HepG2 (cell line): Measurements from ENCODE around the gene CENPK. TPM values are rescaled to one million over a fixed set of nuclear protein-coding genes. Genes with fewer than 3 reads are reported as not detected.

Source experiments
- BHLHE40 ChIP-seq: IDR thresholded peaks from 2 replicates; pipeline ENCODE4 v1.6.1; 2011; ENCODE audit warnings: low read length, improper control_type of control experiment
- CREBL2 ChIP-seq: sonication (generic); formaldehyde crosslinking; IDR thresholded peaks from 2 replicates; pipeline ENCODE4 v1.8.1; 2023; ENCODE audit warnings: missing genetic modification reagents, mild to moderate bottlenecking, borderline replicate concordance
- DMAP1 ChIP-seq: IDR thresholded peaks from 2 replicates; pipeline ENCODE4 v1.6.1; 2016
- DPF2 ChIP-seq: sonication (generic); formaldehyde crosslinking; IDR thresholded peaks from 2 replicates; pipeline ENCODE4 v1.4.0; 2020; ENCODE audit warnings: mild to moderate bottlenecking, low read depth, missing genetic modification reagents, borderline replicate concordance
- FOXA1 ChIP-seq, 2 experiments: fragments of 450-650 bp in 1 of 2; sonication (generic) in 1 of 2; formaldehyde crosslinking in 1 of 2; IDR thresholded peaks; 2 replicates each; pipeline versions ENCODE4 v1.4.0 to v1.6.1; 2016 to 2020; ENCODE audit warnings: missing genetic modification reagents in 1 of 2
- FOXM1 ChIP-seq: sonication (generic); formaldehyde crosslinking; IDR thresholded peaks from 2 replicates; pipeline ENCODE4 v1.5.0; 2020; ENCODE audit warnings: missing genetic modification reagents
- HNRNPLL ChIP-seq: fragments of 200-400 bp; formaldehyde crosslinking; IDR thresholded peaks from 2 replicates; pipeline ENCODE4 v1.6.1; 2017; ENCODE audit warnings: mild to moderate bottlenecking, low read depth, low read length; ENCODE audit not compliant: poor library complexity, severe bottlenecking
- NKX3-1 ChIP-seq: sonication (generic); formaldehyde crosslinking; IDR thresholded peaks from 2 replicates; pipeline ENCODE4 v1.5.0; 2020; ENCODE audit warnings: missing genetic modification reagents
- NR1H2 ChIP-seq: sonication (generic); formaldehyde crosslinking; IDR thresholded peaks from 2 replicates; pipeline ENCODE4 v1.8.1; 2022; ENCODE audit warnings: low read depth, missing genetic modification reagents, borderline replicate concordance
- SATB2 ChIP-seq: sonication (generic); formaldehyde crosslinking; IDR thresholded peaks from 2 replicates; pipeline ENCODE4 v1.5.0; 2020; ENCODE audit warnings: missing genetic modification reagents
- TARDBP ChIP-seq: sonication (generic); formaldehyde crosslinking; IDR thresholded peaks from 2 replicates; pipeline ENCODE4 v1.8.0; 2022; ENCODE audit warnings: mild to moderate bottlenecking, missing genetic modification reagents
- TRIM24 ChIP-seq: sonication (generic); formaldehyde crosslinking; IDR thresholded peaks from 2 replicates; pipeline ENCODE4 v1.8.0; 2022; ENCODE audit warnings: mild to moderate bottlenecking, missing genetic modification reagents
- ZNF180 ChIP-seq: sonication (generic); formaldehyde crosslinking; IDR thresholded peaks from 2 replicates; pipeline ENCODE4 v1.4.0; 2020; ENCODE audit warnings: low read depth, missing genetic modification reagents, borderline replicate concordance
- ZNF296 ChIP-seq: sonication (generic); formaldehyde crosslinking; conservative IDR thresholded peaks from 2 replicates; pipeline ENCODE4 v1.5.0; 2020; ENCODE audit warnings: mild to moderate bottlenecking, missing genetic modification reagents
- ZNF567 ChIP-seq: sonication (generic); formaldehyde crosslinking; IDR thresholded peaks from 2 replicates; pipeline ENCODE4 v1.8.1; 2023; ENCODE audit warnings: mild to moderate bottlenecking, missing genetic modification reagents, borderline replicate concordance
- ZNF570 ChIP-seq: sonication (generic); formaldehyde crosslinking; IDR thresholded peaks from 2 replicates; pipeline ENCODE4 v1.4.0; 2020; ENCODE audit warnings: mild to moderate bottlenecking, missing genetic modification reagents, borderline replicate concordance
- ZNF614 ChIP-seq: IDR thresholded peaks from 2 replicates; pipeline ENCODE4 v1.6.1; 2018; ENCODE audit warnings: missing biosample characterization, missing genetic modification reagents, inconsistent platforms, borderline replicate concordance
- ZNF713 ChIP-seq: sonication (generic); formaldehyde crosslinking; IDR thresholded peaks from 2 replicates; pipeline ENCODE4 v1.4.0; 2020; ENCODE audit warnings: mild to moderate bottlenecking, missing genetic modification reagents
- ZNF724P ChIP-seq: sonication (generic); formaldehyde crosslinking; IDR thresholded peaks from 2 replicates; pipeline ENCODE4 v1.8.0; 2022; ENCODE audit warnings: missing genetic modification reagents, borderline replicate concordance
- ZNF792 ChIP-seq: IDR thresholded peaks from 2 replicates; pipeline ENCODE4 v1.6.1; 2016
- ZSCAN30 ChIP-seq: sonication (generic); formaldehyde crosslinking; IDR thresholded peaks from 2 replicates; pipeline ENCODE4 v1.5.0; 2020; ENCODE audit warnings: mild to moderate bottlenecking, missing genetic modification reagents
- polyA plus RNA-seq, 8 experiments: library from polyadenylated mRNA; depleted of rRNA in 3 of 8; stranded (reverse) in 7 of 8; unstranded in 1 of 8; fragments of >200 nt; fragmentation: Illumina TruSeq in 4 of 8; extraction: Trizol in 4 of 8; gene quantifications; 2 replicates each; pipeline versions ENCODE4 v1.2.1 to v1.2.3, GENCODE V29; 2011 to 2016; ENCODE audit warnings: low read depth in 4 of 8, missing spikeins in 1 of 8, mixed read lengths in 1 of 8; ENCODE audit not compliant: insufficient read depth in 1 of 8
- total RNA-seq, 5 experiments: library from RNA; depleted of rRNA; stranded (reverse); fragments of >200 nt; fragmentation: Illumina TruSeq; extraction: Trizol; gene quantifications; 2 replicates each; pipeline ENCODE4 v1.2.3, GENCODE V29; 2016; ENCODE audit warnings: low read depth in 1 of 5
- TF ChIP-seq, protein P1 (sequence below): sonication (generic); formaldehyde crosslinking; conservative IDR thresholded peaks from 2 replicates; pipeline ENCODE4 v1.8.0; 2022; ENCODE audit warnings: mild to moderate bottlenecking, moderate library complexity, missing genetic modification reagents
- TF ChIP-seq, protein P2 (sequence below): sonication (generic); formaldehyde crosslinking; IDR thresholded peaks from 2 replicates; pipeline ENCODE4 v1.5.0; 2020; ENCODE audit warnings: mild to moderate bottlenecking, missing genetic modification reagents, moderate library complexity
- TF ChIP-seq, protein P3 (sequence below): IDR thresholded peaks from 2 replicates; pipeline ENCODE4 v1.6.1; 2016

Gene CENPK
- total and polyA plus RNA-seq, 2 of the 13 experiments (the other 11 are each of a cell fraction or from before 2014, with no cell fraction given): 14.3 to 54.4 TPM

- TF ChIP-seq, protein P1, sequence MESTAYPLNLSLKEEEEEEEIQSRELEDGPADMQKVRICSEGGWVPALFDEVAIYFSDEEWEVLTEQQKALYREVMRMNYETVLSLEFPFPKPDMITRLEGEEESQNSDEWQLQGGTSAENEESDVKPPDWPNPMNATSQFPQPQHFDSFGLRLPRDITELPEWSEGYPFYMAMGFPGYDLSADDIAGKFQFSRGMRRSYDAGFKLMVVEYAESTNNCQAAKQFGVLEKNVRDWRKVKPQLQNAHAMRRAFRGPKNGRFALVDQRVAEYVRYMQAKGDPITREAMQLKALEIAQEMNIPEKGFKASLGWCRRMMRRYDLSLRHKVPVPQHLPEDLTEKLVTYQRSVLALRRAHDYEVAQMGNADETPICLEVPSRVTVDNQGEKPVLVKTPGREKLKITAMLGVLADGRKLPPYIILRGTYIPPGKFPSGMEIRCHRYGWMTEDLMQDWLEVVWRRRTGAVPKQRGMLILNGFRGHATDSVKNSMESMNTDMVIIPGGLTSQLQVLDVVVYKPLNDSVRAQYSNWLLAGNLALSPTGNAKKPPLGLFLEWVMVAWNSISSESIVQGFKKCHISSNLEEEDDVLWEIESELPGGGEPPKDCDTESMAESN (CRISPR knock-in tag): peak; percentile 91
- no peak for TF ChIP-seq ZNF570 (CRISPR knock-in tag)
- TF ChIP-seq ZNF180 (CRISPR knock-in tag): no peak
- TF ChIP-seq CREBL2 (CRISPR knock-in tag): no peak
- no peak for TF ChIP-seq NR1H2 (CRISPR knock-in tag)
- no peak; the same call in 1 of the 2 replicates for TF ChIP-seq ZNF567
- TF ChIP-seq NKX3-1 (CRISPR knock-in tag): peak; percentile 66; the same call in 1 of the 2 replicates
- peak; percentile 67; the same call in 1 of the 2 replicates for TF ChIP-seq ZNF724P (CRISPR knock-in tag)
- no peak; the same call in 1 of the 2 replicates for TF ChIP-seq DMAP1
- no peak for TF ChIP-seq ZNF713 (CRISPR knock-in tag)
- TF ChIP-seq ZNF614 (CRISPR knock-in tag): peak; percentile 27; the same call in 1 of the 2 replicates
- no peak; the same call in none of the 2 replicates for TF ChIP-seq ZNF792 (CRISPR knock-in tag)
- TF ChIP-seq, protein P2, sequence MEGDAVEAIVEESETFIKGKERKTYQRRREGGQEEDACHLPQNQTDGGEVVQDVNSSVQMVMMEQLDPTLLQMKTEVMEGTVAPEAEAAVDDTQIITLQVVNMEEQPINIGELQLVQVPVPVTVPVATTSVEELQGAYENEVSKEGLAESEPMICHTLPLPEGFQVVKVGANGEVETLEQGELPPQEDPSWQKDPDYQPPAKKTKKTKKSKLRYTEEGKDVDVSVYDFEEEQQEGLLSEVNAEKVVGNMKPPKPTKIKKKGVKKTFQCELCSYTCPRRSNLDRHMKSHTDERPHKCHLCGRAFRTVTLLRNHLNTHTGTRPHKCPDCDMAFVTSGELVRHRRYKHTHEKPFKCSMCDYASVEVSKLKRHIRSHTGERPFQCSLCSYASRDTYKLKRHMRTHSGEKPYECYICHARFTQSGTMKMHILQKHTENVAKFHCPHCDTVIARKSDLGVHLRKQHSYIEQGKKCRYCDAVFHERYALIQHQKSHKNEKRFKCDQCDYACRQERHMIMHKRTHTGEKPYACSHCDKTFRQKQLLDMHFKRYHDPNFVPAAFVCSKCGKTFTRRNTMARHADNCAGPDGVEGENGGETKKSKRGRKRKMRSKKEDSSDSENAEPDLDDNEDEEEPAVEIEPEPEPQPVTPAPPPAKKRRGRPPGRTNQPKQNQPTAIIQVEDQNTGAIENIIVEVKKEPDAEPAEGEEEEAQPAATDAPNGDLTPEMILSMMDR (CRISPR knock-in tag): no peak
- TF ChIP-seq, protein P3, sequence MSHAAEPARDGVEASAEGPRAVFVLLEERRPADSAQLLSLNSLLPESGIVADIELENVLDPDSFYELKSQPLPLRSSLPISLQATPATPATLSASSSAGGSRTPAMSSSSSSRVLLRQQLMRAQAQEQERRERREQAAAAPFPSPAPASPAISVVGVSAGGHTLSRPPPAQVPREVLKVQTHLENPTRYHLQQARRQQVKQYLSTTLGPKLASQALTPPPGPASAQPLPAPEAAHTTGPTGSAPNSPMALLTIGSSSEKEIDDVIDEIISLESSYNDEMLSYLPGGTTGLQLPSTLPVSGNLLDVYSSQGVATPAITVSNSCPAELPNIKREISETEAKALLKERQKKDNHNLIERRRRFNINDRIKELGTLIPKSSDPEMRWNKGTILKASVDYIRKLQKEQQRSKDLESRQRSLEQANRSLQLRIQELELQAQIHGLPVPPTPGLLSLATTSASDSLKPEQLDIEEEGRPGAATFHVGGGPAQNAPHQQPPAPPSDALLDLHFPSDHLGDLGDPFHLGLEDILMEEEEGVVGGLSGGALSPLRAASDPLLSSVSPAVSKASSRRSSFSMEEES (CRISPR knock-in tag): no peak
- no peak for TF ChIP-seq TRIM24 (CRISPR knock-in tag)
- TF ChIP-seq ZSCAN30 (CRISPR knock-in tag): 0 out of 2 replicates have a peak, but pooled peaks have one; percentile 86
- TF ChIP-seq BHLHE40: no peak
- no peak for TF ChIP-seq FOXA1 (IDR thresholded peaks at IDR 0.05)
- no peak for TF ChIP-seq FOXA1 (CRISPR knock-in tag; IDR thresholded peaks at IDR 0.05)
- TF ChIP-seq ZNF296: no peak
- peak; percentile 97 for TF ChIP-seq HNRNPLL
- peak; percentile 49; the same call in 1 of the 2 replicates for TF ChIP-seq TARDBP
- no peak for TF ChIP-seq DPF2 (CRISPR knock-in tag)
- TF ChIP-seq FOXM1 (CRISPR knock-in tag): no peak
- 0 out of 2 replicates have a peak, but pooled peaks have one; percentile 84 for TF ChIP-seq SATB2 (CRISPR knock-in tag)
Observed at GRCh38 chr5:65562731-65563701, at the start of gene CENPK, which contains the start of gene PPWD1 (continued).
